A549 (cell line): Measurements from ENCODE around the gene FOXRED1. TPM values are rescaled to one million over a fixed set of nuclear protein-coding genes. Genes with fewer than 3 reads are reported as not detected.
"Not testable (repeated sequence)": the region's sequence is repeated elsewhere in the genome, so short reads cannot be mapped to it uniquely, and the experiment has no call there.

Experiments used
- ATAC-seq, 2 experiments: fragments of 200-7000 bp in 1 of 2; fragments of >200 bp in 1 of 2; cut with Nextera tagmentation in 1 of 2; cut with Tn5 transposase in 1 of 2; 3 replicates each; pipeline versions ENCODE4 v1.8.0 to v1.9.1; 2018 to 2020; ENCODE audit warnings: mild to moderate bottlenecking in 1 of 2, moderate library complexity in 1 of 2
- CTCF ChIA-PET: fragments of 300-600 bp; sonication (Branson Sonifier 250); formaldehyde crosslinking; extraction: SDS; loops from one replicate; lab custom pipeline; 2021; ENCODE audit warnings: antibody characterized with exemption, inconsistent platforms; lab: Yijun Ruan, JAX
- POLR2A ChIA-PET: fragments of 350-600 bp; formaldehyde crosslinking; extraction: SDS; loops from one replicate; lab custom pipeline; 2021; ENCODE audit warnings: antibody characterized with exemption, inconsistent platforms; lab: Yijun Ruan, JAX
- DNase-seq, 2 experiments: peaks; one replicate each; pipeline versions ENCODE4 v3.0.0 to v3.0.0-alpha.2; 2011 to 2016; ENCODE audit warnings: low read depth in 1 of 2, low spot score in 1 of 2
- FAIRE-seq: peaks from 2 replicates; lab custom pipeline; 2011; peaks lifted over from hg19 to GRCh38; lab: Jason Lieb, UNC
- H3K27ac ChIP-seq, 2 experiments: fragments of >200 bp; sonication (Bioruptor Twin); formaldehyde crosslinking; 3 replicates each; pipeline ENCODE4 v1.5.1; 2016 to 2017
- H3K4me1 ChIP-seq: fragments of >200 bp; sonication (Bioruptor Twin); formaldehyde crosslinking; 3 replicates; pipeline ENCODE4 v1.6.1; 2016
- H3K4me2 ChIP-seq: fragments of >200 bp; sonication (Bioruptor Twin); formaldehyde crosslinking; 3 replicates; pipeline ENCODE4 v1.6.1; 2016
- H3K4me3 ChIP-seq: fragments of >200 bp; sonication (Bioruptor Twin); formaldehyde crosslinking; 3 replicates; pipeline ENCODE4 v1.5.1; 2016
- H3K9me3 ChIP-seq: fragments of >200 bp; sonication (Bioruptor Twin); formaldehyde crosslinking; 3 replicates; pipeline ENCODE4 v1.6.1; 2016
- BHLHE40 ChIP-seq: IDR thresholded peaks from 2 replicates; pipeline ENCODE4 v1.6.1; 2012; ENCODE audit warnings: low read depth, low read length, inconsistent platforms
- CBX2 ChIP-seq: fragments of 200-600 bp; sonication (generic); IDR thresholded peaks from 2 replicates; pipeline ENCODE4 v1.6.1; 2016; ENCODE audit warnings: low read depth, mild to moderate bottlenecking, borderline replicate concordance
- CEBPB ChIP-seq, 2 experiments: fragments of >200 bp in 1 of 2; sonication (Bioruptor Twin) in 1 of 2; formaldehyde crosslinking in 1 of 2; IDR thresholded peaks; 2 replicates each; pipeline ENCODE4 v1.6.1; 2012 to 2016
- CTCF ChIP-seq: fragments of >200 bp; sonication (Bioruptor Twin); formaldehyde crosslinking; IDR thresholded peaks from 3 replicates; pipeline ENCODE4 v1.5.1; 2016
- E2F6 ChIP-seq: IDR thresholded peaks from 2 replicates; pipeline ENCODE4 v1.6.1; 2012; ENCODE audit warnings: low read depth, borderline replicate concordance
- ELK1 ChIP-seq: fragments of 150-350 bp; IDR thresholded peaks from 2 replicates; pipeline ENCODE4 v1.6.1; 2014; ENCODE audit warnings: low read depth, mild to moderate bottlenecking, low read length
- ESRRA ChIP-seq: fragments of 150-350 bp; IDR thresholded peaks from 2 replicates; pipeline ENCODE4 v1.6.1; 2014; ENCODE audit warnings: mild to moderate bottlenecking, low read length, borderline replicate concordance
- FOXS1 ChIP-seq: fragments of 250-450 bp; sonication (Bioruptor Pico); IDR thresholded peaks from 2 replicates; pipeline ENCODE4 v1.5.0; 2020; ENCODE audit warnings: mild to moderate bottlenecking, moderate library complexity
- HOXB5 ChIP-seq: fragments of 250-450 bp; sonication (Bioruptor Pico); IDR thresholded peaks from 2 replicates; pipeline ENCODE4 v1.5.0; 2020; ENCODE audit warnings: mild to moderate bottlenecking, moderate library complexity
- MAX ChIP-seq: IDR thresholded peaks from 2 replicates; pipeline ENCODE4 v1.6.1; 2012
- RAD21 ChIP-seq, 2 experiments: fragments of >200 bp in 1 of 2; sonication (Bioruptor Twin) in 1 of 2; formaldehyde crosslinking in 1 of 2; IDR thresholded peaks in 1 of 2; conservative IDR thresholded peaks in 1 of 2; 2 replicates in 1 of 2; 3 replicates in 1 of 2; pipeline ENCODE4 v1.6.1; 2012 to 2018; ENCODE audit warnings: inconsistent platforms in 1 of 2
- REST ChIP-seq: fragments of 200-600 bp; sonication (generic); IDR thresholded peaks from 2 replicates; pipeline ENCODE4 v1.6.1; 2016; ENCODE audit warnings: antibody characterized with exemption, mild to moderate bottlenecking, moderate library complexity
- RNF2 ChIP-seq: fragments of 200-600 bp; sonication (generic); IDR thresholded peaks from 2 replicates; pipeline ENCODE4 v1.6.1; 2016; ENCODE audit warnings: low read depth, mild to moderate bottlenecking, antibody characterized with exemption, moderate library complexity, borderline replicate concordance
- SMC3 ChIP-seq: fragments of >200 bp; sonication (Bioruptor Twin); formaldehyde crosslinking; IDR thresholded peaks from 3 replicates; pipeline ENCODE4 v1.6.1; 2018; ENCODE audit warnings: inconsistent platforms
- SREBF2 ChIP-seq: fragments of 450-650 bp; IDR thresholded peaks from 2 replicates; pipeline ENCODE4 v1.6.1; 2014; ENCODE audit warnings: mild to moderate bottlenecking, moderate library complexity
- TP53 ChIP-seq: fragments of 250-450 bp; sonication (Bioruptor Pico); IDR thresholded peaks from 2 replicates; pipeline ENCODE4 v1.5.0; 2021; ENCODE audit warnings: mild to moderate bottlenecking, moderate library complexity
- ZC3H11A ChIP-seq: fragments of 450-650 bp; IDR thresholded peaks from 2 replicates; pipeline ENCODE4 v1.6.1; 2014; ENCODE audit warnings: antibody characterized with exemption, mild to moderate bottlenecking
- ZFP36 ChIP-seq: fragments of 450-650 bp; IDR thresholded peaks from 2 replicates; pipeline ENCODE4 v1.6.1; 2014; ENCODE audit warnings: borderline replicate concordance; ENCODE audit not compliant: partially characterized antibody
- ZSCAN20 ChIP-seq: fragments of 250-450 bp; sonication (Bioruptor Pico); IDR thresholded peaks from 2 replicates; pipeline ENCODE4 v1.8.0; 2022; ENCODE audit warnings: mild to moderate bottlenecking, moderate library complexity
- WGBS: methylation state at CpG from one replicate; pipeline ENCODE4 v1.1.6; 2017; ENCODE audit errors: missing lambda C conversion rate; 5-methylcytosine and 5-hydroxymethylcytosine counted together
- polyA plus RNA-seq, 4 experiments: library from polyadenylated mRNA; depleted of rRNA in 3 of 4; stranded (reverse); fragments of >200 nt; fragmentation: RNase III in 1 of 4; extraction: RNeasy Plus Mini Kit Qiagen cat#74134 plus additional on column Dnase treatment in 1 of 4; gene quantifications; 2 replicates in 3 of 4; 3 replicates in 1 of 4; pipeline ENCODE4 v1.2.3, GENCODE V29; 2011 to 2017

Gene FOXRED1
- polyA plus RNA-seq, 2 of the 4 experiments (the other 2 are of a cell fraction): 22.7 to 28.9 TPM

GRCh38 chr11:126308271-126308671 lies 39.3 kb downstream of the FOXRED1 start (continued):
- TF ChIP-seq TP53 (CRISPR knock-in tag) (no peak), REST (no peak), ESRRA (no peak)

GRCh38 chr11:126308771-126309170 lies 39.8 kb downstream of the FOXRED1 start:
- CTCF ChIA-PET: interaction anchor here (1.5 to 3.7 kb wide), 3 partner anchors 8 to 172 kb away, joined by 4 to 22 read pairs (median 15); no protein-coding TSS in a partner anchor
- DNase-seq, ATAC-seq, FAIRE-seq, H3K4me2 ChIP-seq, H3K27ac ChIP-seq, POLR2A ChIA-PET, H3K4me3 ChIP-seq, H3K9me3 ChIP-seq, H3K4me1 ChIP-seq: not testable (repeated sequence)
- 70% methylated on average over 4 of the region's 4 CpGs for WGBS

- no peaks in the 10 kb centered on the region for H3K4me1 ChIP-seq
- 57% methylated on average over 12 of the region's 12 CpGs for WGBS
- no peak overlapping the region for H3K4me3 ChIP-seq
- FAIRE-seq: no peak
- TF ChIP-seq SMC3: peak; percentile 69
- no peak for TF ChIP-seq ZSCAN20 (CRISPR knock-in tag)
- TF ChIP-seq RAD21 (conservative IDR thresholded peaks at IDR 0.05 in 1 of 2, IDR thresholded peaks at IDR 0.05 in 1 of 2): peak; percentile 79 to 87
- TF ChIP-seq CTCF: peak; percentile 70
- no peak for TF ChIP-seq E2F6
- CTCF ChIA-PET: interaction anchor here (0.6 to 3.7 kb wide), 47 partner anchors 9 to 764 kb away, joined by 3 to 22 read pairs (median 3); no protein-coding TSS in a partner anchor
- DNase-seq: peak; percentile 60 to 63
- no peak overlapping the region for H3K27ac ChIP-seq
- H3K4me2 ChIP-seq: no peak overlapping the region
- H3K9me3 ChIP-seq: no peaks in the 10 kb centered on the region
- POLR2A ChIA-PET: interaction anchor here (1.0 kb wide), 1 partner anchor 170 kb away, joined by 5 read pairs; no protein-coding TSS in a partner anchor
- ATAC-seq: peak; percentile 96 to 99
These were observed 41.4 kb downstream of the FOXRED1 start for GRCh38 chr11:126310200-126310991.

- H3K4me1 ChIP-seq: no peaks in the 10 kb centered on the region
- ATAC-seq: no peak; a peak in 1 of 6 replicates
- 72% methylated on average over 5 of the region's 6 CpGs for whole genome bisulfite sequencing
- H3K9me3 ChIP-seq: no peaks in the 10 kb centered on the region
- no peak overlapping the region for H3K27ac ChIP-seq
- CTCF ChIA-PET: interaction anchor here (0.6 to 3.7 kb wide), 38 partner anchors 8 to 763 kb away, joined by 3 to 22 read pairs (median 3); no protein-coding TSS in a partner anchor
- no peak for DNase-seq
- no peak overlapping the region for H3K4me3 ChIP-seq
- POLR2A ChIA-PET: interaction anchor here (1.0 kb wide), 1 partner anchor 170 kb away, joined by 5 read pairs; no protein-coding TSS in a partner anchor
- H3K4me2 ChIP-seq: no peak overlapping the region
- no peak for FAIRE-seq
- TF ChIP-seq MAX (no peak), RNF2 (no peak), CTCF (no peak), ZFP36 (no peak), CEBPB (IDR thresholded peaks at IDR 0.05) (no peak), CBX2 (no peak), ZSCAN20 (CRISPR knock-in tag) (no peak), HOXB5 (no peak), ZC3H11A (no peak), BHLHE40 (no peak), FOXS1 (CRISPR knock-in tag) (no peak), SREBF2 (no peak), ELK1 (no peak)
These were observed 42.0 kb downstream of the FOXRED1 start for GRCh38 chr11:126310992-126311310.
